Measurements from ENCODE around the gene FHOD3.
"Not testable (repeated sequence)": the region's sequence is repeated elsewhere in the genome, so short reads cannot be mapped to it uniquely, and the experiment has no call there.

FHOD3 gene

GRCh38 chr18:36711014-36711725, 413.7 kb downstream of the FHOD3 start:
- DNase-seq (ENCODE audit: low spot score): no peak

- peak; percentile 71 for DNase-seq (ENCODE audit: low spot score)
These were observed 414.4 kb downstream of the FHOD3 start for GRCh38 chr18:36711813-36712444.

- no peak for DNase-seq (ENCODE audit: low spot score)
These were observed 417.0 kb downstream of the FHOD3 start for GRCh38 chr18:36714476-36714875.

GRCh38 chr18:36717422-36718110, 420.1 kb downstream of the FHOD3 start:
- no peak for DNase-seq (ENCODE audit: low spot score)

GRCh38 chr18:36718705-36719328, 421.3 kb downstream of the FHOD3 start:
- DNase-seq (ENCODE audit: low spot score): no peak

GRCh38 chr18:36719630-36720029, 422.1 kb downstream of the FHOD3 start:
- no peak for DNase-seq (ENCODE audit: low spot score)

GRCh38 chr18:36721351-36721750, 423.8 kb downstream of the FHOD3 start:
- not testable (repeated sequence) for DNase-seq (ENCODE audit: low spot score)

GRCh38 chr18:36724169-36724568, 426.7 kb downstream of the FHOD3 start:
- DNase-seq (ENCODE audit: low spot score): no peak

GRCh38 chr18:36724591-36725001, 427.1 kb downstream of the FHOD3 start:
- DNase-seq (ENCODE audit: low spot score): no peak

- no peak for DNase-seq (ENCODE audit: low spot score)
These were observed 430.8 kb downstream of the FHOD3 start for GRCh38 chr18:36728345-36728744.

GRCh38 chr18:36729197-36729596, 431.7 kb downstream of the FHOD3 start:
- no peak for DNase-seq (ENCODE audit: low spot score)

GRCh38 chr18:36732264-36732663, 434.8 kb downstream of the FHOD3 start:
- DNase-seq (ENCODE audit: low spot score): no peak

GRCh38 chr18:36733150-36733549, 435.6 kb downstream of the FHOD3 start:
- DNase-seq (ENCODE audit: low spot score): no peak

GRCh38 chr18:36734596-36734995, 437.1 kb downstream of the FHOD3 start:
- DNase-seq (ENCODE audit: low spot score): no peak

- DNase-seq (ENCODE audit: low spot score): no peak
These were observed 437.6 kb downstream of the FHOD3 start for GRCh38 chr18:36735130-36735529.

- no peak for DNase-seq (ENCODE audit: low spot score)
These were observed 438.6 kb downstream of the FHOD3 start for GRCh38 chr18:36736094-36736493.

- DNase-seq (ENCODE audit: low spot score): no peak
These were observed 439.8 kb downstream of the FHOD3 start for GRCh38 chr18:36737316-36737715.

GRCh38 chr18:36744261-36744876, 446.9 kb downstream of the FHOD3 start:
- no peak for DNase-seq (ENCODE audit: low spot score)

GRCh38 chr18:36745219-36745975, 447.9 kb downstream of the FHOD3 start:
- no peak for DNase-seq (ENCODE audit: low spot score)

GRCh38 chr18:36752929-36753865, 455.7 kb downstream of the FHOD3 start:
- no peak for DNase-seq (ENCODE audit: low spot score)
